ENCODE data around the gene CRYGA. TPM values are rescaled to one million over a fixed set of nuclear protein-coding genes. Genes with fewer than 3 reads are reported as not detected.
"Not testable (repeated sequence)": the region's sequence is repeated elsewhere in the genome, so short reads cannot be mapped to it uniquely, and the experiment has no call there.

The CRYGA gene
- total and polyA plus RNA-seq, 2 donors (not counting 3 experiments of a cell fraction or from before 2014, with no cell fraction given): not detected

DNA sequence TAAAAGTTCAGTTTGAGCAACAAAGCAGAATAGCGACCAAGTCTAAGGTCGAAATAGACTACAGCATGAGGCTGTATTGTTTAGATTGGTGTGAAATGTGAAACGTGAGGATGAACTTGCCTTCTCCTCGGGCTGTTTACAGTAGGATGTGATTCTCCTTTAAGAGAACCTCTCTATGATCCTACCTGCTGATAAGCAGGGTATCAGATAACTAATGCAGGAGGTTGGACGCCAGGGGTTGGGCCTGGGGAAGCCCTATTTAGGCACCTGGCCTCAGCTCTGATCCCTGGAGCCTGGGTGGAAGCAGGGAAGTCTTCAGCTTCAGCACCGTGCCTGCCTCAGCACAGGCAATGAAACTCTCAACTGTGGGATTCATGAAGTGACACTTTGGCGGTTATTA is 50.4 kb downstream of the CRYGA start:
- no peak overlapping the region for H3K4me3 ChIP-seq (replicated peaks in 1 of 3; ENCODE audit: insufficient read depth in 1 of 3, low read depth in 1 of 3, low read length in 3 of 3)
- H3K36me3 ChIP-seq (ENCODE audit: control insufficient read depth in 2 of 2, extremely low read depth in 1 of 2, insufficient read depth in 2 of 2, low read length in 2 of 2): no peaks in the 10 kb centered on the region
- TF ChIP-seq EZH2 (IDR thresholded peaks at IDR 0.05; ENCODE audit: borderline replicate concordance, low read depth, low read length, severe bottlenecking) (no peak), GATA2 (IDR thresholded peaks at IDR 0.05; ENCODE audit: insufficient read depth, insufficient read length, low read depth, low read length) (no peak), POLR2AphosphoS5 (IDR thresholded peaks at IDR 0.05; ENCODE audit: insufficient read depth, low read depth, low read length) (no peak), JUN (IDR thresholded peaks at IDR 0.05; ENCODE audit: borderline replicate concordance, insufficient read depth, insufficient read length, low read depth) (no peak), MYC (IDR thresholded peaks at IDR 0.05; ENCODE audit: low read depth, low read length) (no peak), FOS (IDR thresholded peaks at IDR 0.05; ENCODE audit: borderline replicate concordance, insufficient read depth, low read length) (no peak), POLR2A (IDR thresholded peaks at IDR 0.05; ENCODE audit: low read depth, low read length) (no peak)
- TF ChIP-seq, protein P1, sequence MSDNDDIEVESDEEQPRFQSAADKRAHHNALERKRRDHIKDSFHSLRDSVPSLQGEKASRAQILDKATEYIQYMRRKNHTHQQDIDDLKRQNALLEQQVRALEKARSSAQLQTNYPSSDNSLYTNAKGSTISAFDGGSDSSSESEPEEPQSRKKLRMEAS (IDR thresholded peaks at IDR 0.05; ENCODE audit: insufficient read depth, insufficient read length): no peak
- TF ChIP-seq, protein P2, sequence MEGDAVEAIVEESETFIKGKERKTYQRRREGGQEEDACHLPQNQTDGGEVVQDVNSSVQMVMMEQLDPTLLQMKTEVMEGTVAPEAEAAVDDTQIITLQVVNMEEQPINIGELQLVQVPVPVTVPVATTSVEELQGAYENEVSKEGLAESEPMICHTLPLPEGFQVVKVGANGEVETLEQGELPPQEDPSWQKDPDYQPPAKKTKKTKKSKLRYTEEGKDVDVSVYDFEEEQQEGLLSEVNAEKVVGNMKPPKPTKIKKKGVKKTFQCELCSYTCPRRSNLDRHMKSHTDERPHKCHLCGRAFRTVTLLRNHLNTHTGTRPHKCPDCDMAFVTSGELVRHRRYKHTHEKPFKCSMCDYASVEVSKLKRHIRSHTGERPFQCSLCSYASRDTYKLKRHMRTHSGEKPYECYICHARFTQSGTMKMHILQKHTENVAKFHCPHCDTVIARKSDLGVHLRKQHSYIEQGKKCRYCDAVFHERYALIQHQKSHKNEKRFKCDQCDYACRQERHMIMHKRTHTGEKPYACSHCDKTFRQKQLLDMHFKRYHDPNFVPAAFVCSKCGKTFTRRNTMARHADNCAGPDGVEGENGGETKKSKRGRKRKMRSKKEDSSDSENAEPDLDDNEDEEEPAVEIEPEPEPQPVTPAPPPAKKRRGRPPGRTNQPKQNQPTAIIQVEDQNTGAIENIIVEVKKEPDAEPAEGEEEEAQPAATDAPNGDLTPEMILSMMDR (IDR thresholded peaks at IDR 0.05; ENCODE audit: extremely low read depth in 1 of 2, insufficient read depth in 1 of 2, low read depth in 1 of 2, low read length in 2 of 2): no peak
- H3K9ac ChIP-seq (replicated peaks; ENCODE audit: extremely low read depth, insufficient read depth, low read length): no peak overlapping the region
- H3K4me1 ChIP-seq (ENCODE audit: control insufficient read depth, extremely low read depth, insufficient read depth, low read length): no peaks in the 10 kb centered on the region
- no peak overlapping the region for H3K27ac ChIP-seq (ENCODE audit: insufficient read depth, low read depth, low read length)
- DNase-seq (ENCODE audit: low read depth, low spot score) (no peak), FAIRE-seq (no peak)
- H3K27me3 ChIP-seq (ENCODE audit: control insufficient read depth in 2 of 2, insufficient read depth in 2 of 2, low read length in 2 of 2): peaks cover 20 to 27% of the 10 kb centered on the region in 2 experiments
- POLR2A ChIA-PET: no interaction called here
- no peaks in the 10 kb centered on the region for H3K9me1 ChIP-seq (replicated peaks; ENCODE audit: control insufficient read depth, extremely low read depth, insufficient read depth, low read length)
- no peaks in the 10 kb centered on the region for H3K9me3 ChIP-seq (replicated peaks; ENCODE audit: control insufficient read depth, insufficient read depth, low read length)
- dilution Hi-C loops (cut with MboI; ENCODE audit: extremely low pct_ligation_motif_present, low sequenced_read_pairs) (no loop called here), intact Hi-C loops (cut with micrococcal nuclease) (no loop called here)
- BruUV-seq (replicated peaks): no TSS peak
- no peak overlapping the region for H2AFZ ChIP-seq (ENCODE audit: low read depth, low read length)
- no peaks in the 10 kb centered on the region for H4K20me1 ChIP-seq (replicated peaks; ENCODE audit: control insufficient read depth, extremely low read depth, insufficient read depth, low read length)
- H3K4me2 ChIP-seq (ENCODE audit: insufficient read depth, low read length): no peak overlapping the region
- CTCF ChIA-PET: no interaction called here
- no peaks in the 10 kb centered on the region for H3K79me2 ChIP-seq (ENCODE audit: control insufficient read depth, insufficient read depth, low read length)

DNA sequence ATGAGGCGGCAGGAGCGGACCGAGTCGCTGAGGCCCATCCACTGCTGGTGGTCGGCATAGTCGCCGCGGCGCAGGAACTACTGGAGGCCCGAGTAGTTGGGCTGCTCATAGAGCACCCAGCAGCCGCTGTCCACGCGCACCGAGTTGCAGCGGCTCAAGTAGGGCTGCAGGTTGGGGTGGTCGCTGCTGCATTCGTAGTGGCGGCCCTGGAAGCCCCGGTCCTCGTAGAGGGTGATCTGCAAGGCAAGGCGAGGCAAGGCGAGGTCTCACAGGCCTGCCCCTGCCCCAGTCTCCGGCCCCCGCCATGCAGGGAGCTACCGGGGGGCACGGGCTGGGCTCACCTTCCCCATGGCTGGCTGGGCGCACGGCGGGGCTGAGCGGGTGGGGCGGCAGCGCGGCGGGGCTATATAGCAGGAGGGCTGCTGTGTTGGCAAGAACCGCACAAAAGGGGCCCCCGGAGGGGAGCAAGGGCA is 51.1 kb downstream of the CRYGA start:
- H3K4me2 ChIP-seq (ENCODE audit: insufficient read depth, low read length); H3K9ac ChIP-seq (replicated peaks; ENCODE audit: extremely low read depth, insufficient read depth, low read length); H2AFZ ChIP-seq (ENCODE audit: low read depth, low read length); H3K4me1 ChIP-seq (ENCODE audit: control insufficient read depth, extremely low read depth, insufficient read depth, low read length); H4K20me1 ChIP-seq (replicated peaks; ENCODE audit: control insufficient read depth, extremely low read depth, insufficient read depth, low read length); BruUV-seq (replicated peaks); H3K79me2 ChIP-seq (ENCODE audit: control insufficient read depth, insufficient read depth, low read length); H3K27ac ChIP-seq (ENCODE audit: insufficient read depth, low read depth, low read length); intact Hi-C loops (cut with micrococcal nuclease); DNase-seq (ENCODE audit: low read depth, low spot score); POLR2A ChIA-PET; CTCF ChIA-PET; H3K4me3 ChIP-seq (replicated peaks in 1 of 3; ENCODE audit: insufficient read depth in 1 of 3, low read depth in 1 of 3, low read length in 3 of 3); H3K9me1 ChIP-seq (replicated peaks; ENCODE audit: control insufficient read depth, extremely low read depth, insufficient read depth, low read length); FAIRE-seq; dilution Hi-C loops (cut with MboI; ENCODE audit: extremely low pct_ligation_motif_present, low sequenced_read_pairs); H3K9me3 ChIP-seq (replicated peaks; ENCODE audit: control insufficient read depth, insufficient read depth, low read length); H3K36me3 ChIP-seq (ENCODE audit: control insufficient read depth in 2 of 2, extremely low read depth in 1 of 2, insufficient read depth in 2 of 2, low read length in 2 of 2): not testable (repeated sequence)
- peaks cover 20 to 27% of the 10 kb centered on the region in 2 experiments for H3K27me3 ChIP-seq (ENCODE audit: control insufficient read depth in 2 of 2, insufficient read depth in 2 of 2, low read length in 2 of 2)

Data from endothelial cell of umbilical vein (primary cell).